ENCODE results near the gene SLC16A11. TPM values are rescaled to one million over a fixed set of nuclear protein-coding genes. Genes with fewer than 3 reads are reported as not detected.

SLC16A11 gene
- total RNA-seq, 1 donor, result 0.27 TPM

- no peak overlapping the region for H3K4me3 ChIP-seq (ENCODE audit: low read depth, low read length)
- TF ChIP-seq CTCF (IDR thresholded peaks at IDR 0.05; ENCODE audit: insufficient read depth, low read length), result no peak
- peak; percentile 51 for DNase-seq (ENCODE audit: low read depth)
These were observed 36.7 kb upstream of the SLC16A11 start for GRCh38 chr17:7080456-7081041.

GRCh38 chr17:7079581-7080455, 35.9 kb upstream of the SLC16A11 start, which contains the start of gene CLEC10A:
TSS of gene CLEC10A (minus strand) at chr17:7080251. CDS start at chr17:7078812, 1,439 bp downstream.
- no peak for DNase-seq (ENCODE audit: low read depth)
- no peak within 1 kb of the TSS for H3K4me3 ChIP-seq (ENCODE audit: low read depth, low read length)
- TF ChIP-seq CTCF (IDR thresholded peaks at IDR 0.05; ENCODE audit: insufficient read depth, low read length), result no peak

- no peak for TF ChIP-seq CTCF (IDR thresholded peaks at IDR 0.05; ENCODE audit: insufficient read depth, low read length)
- H3K4me3 ChIP-seq (ENCODE audit: low read depth, low read length), result no peak overlapping the region
- no peak for DNase-seq (ENCODE audit: low read depth)
These were observed 34.8 kb upstream of the SLC16A11 start for GRCh38 chr17:7078711-7079110.

GRCh38 chr17:7077911-7078546, 34.1 kb upstream of the SLC16A11 start:
- no peak overlapping the region for H3K4me3 ChIP-seq (ENCODE audit: low read depth, low read length)
- no peak for DNase-seq (ENCODE audit: low read depth)
- TF ChIP-seq CTCF (IDR thresholded peaks at IDR 0.05; ENCODE audit: insufficient read depth, low read length), result no peak

- no peak for TF ChIP-seq CTCF (IDR thresholded peaks at IDR 0.05; ENCODE audit: insufficient read depth, low read length)
- no peak overlapping the region for H3K4me3 ChIP-seq (ENCODE audit: low read depth, low read length)
- DNase-seq (ENCODE audit: low read depth), result no peak
These were observed 31.0 kb upstream of the SLC16A11 start for GRCh38 chr17:7074931-7075330.

- no peak for DNase-seq (ENCODE audit: low read depth)
- TF ChIP-seq CTCF (IDR thresholded peaks at IDR 0.05; ENCODE audit: insufficient read depth, low read length), result no peak
- no peak overlapping the region for H3K4me3 ChIP-seq (ENCODE audit: low read depth, low read length)
These were observed 28.5 kb upstream of the SLC16A11 start for GRCh38 chr17:7072406-7072805.

Data from fibroblast of the aortic adventitia (primary cell).